NCI-H1436 treated with DMSO at 0.1 percent for 48 hours (cell line): Measurements from ENCODE around the gene CUX1.
"Not testable (repeated sequence)": the region's sequence is repeated elsewhere in the genome, so short reads cannot be mapped to it uniquely, and the experiment has no call there.

Experiments used
- DNase-seq: peaks from one replicate; lab custom pipeline; 2025; lab: John Stamatoyannopoulos, UW

The CUX1 gene

GRCh38 chr7:101826081-101826835 lies 8.8 kb downstream of the CUX1 start:
- DNase-seq, result no peak

DNA sequence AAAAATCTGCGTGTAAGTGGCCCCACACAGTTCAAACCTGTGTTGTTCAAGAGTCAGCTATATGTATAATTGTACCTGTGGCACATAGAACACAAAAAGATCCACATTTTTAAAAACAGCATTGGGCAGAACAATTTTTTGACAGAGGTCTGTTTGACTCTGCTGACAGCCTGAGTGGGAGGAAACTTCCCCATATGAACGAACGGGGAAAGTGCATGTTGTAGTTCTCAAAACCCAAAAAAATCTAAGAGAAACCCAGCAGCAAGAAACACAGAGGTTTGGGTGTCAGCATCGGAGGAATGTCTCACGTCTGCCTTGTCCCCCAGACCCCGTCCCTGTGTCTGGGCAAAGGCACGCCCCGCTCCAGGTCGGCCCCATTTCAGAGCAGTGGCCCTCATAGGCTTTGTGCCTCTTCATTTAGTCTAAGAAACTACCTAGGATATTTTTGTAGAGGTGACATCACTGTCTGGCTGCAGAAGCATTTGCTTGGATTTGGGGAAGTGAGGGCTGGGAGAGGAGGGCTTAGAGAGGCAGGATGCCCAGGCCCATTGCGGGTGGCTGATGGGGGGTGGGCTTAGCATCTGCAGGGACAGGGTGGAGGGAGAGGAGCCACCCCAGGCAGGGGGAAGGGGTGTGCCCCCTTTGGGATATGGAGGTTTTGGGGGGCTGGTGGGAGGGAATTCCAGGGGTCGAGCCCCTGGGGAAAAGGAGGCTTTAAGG lies 11.0 kb downstream of the CUX1 start:
- DNase-seq, result no peak

DNA sequence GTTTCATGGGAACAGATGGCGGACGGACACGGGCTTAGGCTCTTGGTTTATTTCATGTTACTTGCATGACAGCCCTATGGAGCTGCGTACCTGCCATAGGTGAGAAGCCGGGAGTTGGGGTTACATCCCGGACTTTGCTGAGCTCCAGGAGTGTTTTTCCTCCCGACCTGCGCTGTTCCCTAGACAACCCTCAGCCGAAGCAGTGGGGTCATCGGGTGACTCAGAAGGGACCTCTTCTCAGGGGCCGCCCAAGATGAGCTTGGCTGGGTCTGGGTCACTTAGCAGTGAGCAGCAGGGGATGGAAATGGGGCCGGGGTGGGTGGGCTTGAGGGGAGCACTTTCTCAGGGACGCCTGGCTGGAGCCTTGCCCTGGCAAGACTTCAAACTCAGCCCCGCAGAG lies 11.9 kb downstream of the CUX1 start:
- no peak for DNase-seq

GRCh38 chr7:101829821-101830220 lies 12.4 kb downstream of the CUX1 start:
- DNase-seq, result no peak

- not testable (repeated sequence) for DNase-seq
Measured at GRCh38 chr7:101831396-101831795, 14.0 kb downstream of the CUX1 start.

GRCh38 chr7:101832205-101832631 lies 14.8 kb downstream of the CUX1 start:
- no peak for DNase-seq

- no peak for DNase-seq
Measured at GRCh38 chr7:101832685-101833375, 15.4 kb downstream of the CUX1 start.

- DNase-seq, result no peak
Measured at GRCh38 chr7:101833799-101834198, 16.4 kb downstream of the CUX1 start.

DNA sequence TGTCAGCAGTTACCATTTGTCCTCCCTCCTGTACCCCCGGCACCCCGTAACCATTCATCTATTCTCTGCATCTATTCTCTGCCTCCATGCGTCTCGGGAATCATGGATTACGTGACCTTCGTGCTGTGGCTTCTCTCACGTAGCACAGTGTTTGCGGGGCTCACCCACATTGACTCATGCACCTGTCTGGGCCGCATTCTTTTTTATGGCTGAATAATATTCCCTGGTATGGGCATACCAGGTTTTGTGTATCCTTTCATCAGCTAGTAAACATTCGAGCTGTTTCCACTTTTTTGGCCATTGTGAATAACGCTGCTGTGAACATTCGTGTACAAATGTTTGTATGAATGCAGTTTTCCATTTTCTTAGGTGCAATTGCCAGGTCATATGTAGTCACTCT lies 17.7 kb downstream of the CUX1 start:
- DNase-seq, result no peak

DNA sequence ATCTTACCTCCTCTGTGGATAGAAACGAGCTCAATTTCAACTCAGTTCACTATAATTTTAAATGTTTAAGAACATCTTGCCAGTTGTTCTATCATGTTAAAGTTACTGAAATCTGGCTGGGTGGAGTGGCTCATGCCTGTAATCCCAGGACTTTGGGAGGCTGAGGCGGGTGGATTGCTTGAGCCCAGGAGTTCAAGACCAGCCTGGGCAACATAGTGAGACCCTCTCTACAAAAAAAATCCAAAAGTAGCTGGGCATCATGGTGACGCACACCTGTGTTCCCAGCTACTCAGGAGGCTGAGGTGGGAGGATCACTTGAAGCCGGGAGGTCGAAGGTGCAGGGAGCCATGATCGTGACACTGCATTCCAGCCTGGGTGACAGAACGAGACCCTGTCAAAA lies 20.0 kb downstream of the CUX1 start:
- DNase-seq, result not testable (repeated sequence)

DNA sequence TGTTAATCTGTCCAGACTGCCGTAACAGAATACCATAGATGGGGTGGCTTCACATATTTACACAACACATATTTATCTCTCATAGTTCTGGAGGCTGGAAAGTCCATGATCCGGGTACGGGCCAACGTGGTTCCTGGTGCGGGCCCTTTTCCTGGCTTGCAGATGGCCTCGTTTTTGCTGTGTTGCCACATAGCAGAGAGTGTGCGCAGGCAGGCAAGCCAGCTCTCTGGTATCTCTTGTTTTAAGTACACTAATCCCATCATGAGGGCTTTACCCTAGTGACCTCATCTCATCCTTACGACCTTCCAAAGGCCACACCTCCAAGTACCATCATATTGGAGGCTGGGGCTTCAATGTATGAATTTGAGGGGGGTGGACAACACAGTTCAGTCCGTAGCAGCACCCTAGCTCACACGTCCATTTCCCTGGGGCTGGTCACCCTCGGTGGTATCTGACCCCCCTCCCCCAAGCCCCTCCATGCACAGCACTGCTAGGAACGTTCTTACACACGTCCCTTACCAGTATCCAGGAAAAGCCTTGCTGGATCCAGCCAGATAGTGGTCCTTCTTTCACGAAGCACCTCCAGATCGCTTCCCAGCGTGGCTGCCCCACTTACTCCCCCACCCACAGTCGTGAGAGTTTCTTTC lies 21.5 kb downstream of the CUX1 start:
- no peak for DNase-seq

GRCh38 chr7:101841328-101841727 lies 23.9 kb downstream of the CUX1 start:
- no peak for DNase-seq

GRCh38 chr7:101843293-101844271 lies 26.2 kb downstream of the CUX1 start:
- no peak for DNase-seq

- no peak for DNase-seq
Measured at GRCh38 chr7:101845974-101846373, 28.5 kb downstream of the CUX1 start.

DNA sequence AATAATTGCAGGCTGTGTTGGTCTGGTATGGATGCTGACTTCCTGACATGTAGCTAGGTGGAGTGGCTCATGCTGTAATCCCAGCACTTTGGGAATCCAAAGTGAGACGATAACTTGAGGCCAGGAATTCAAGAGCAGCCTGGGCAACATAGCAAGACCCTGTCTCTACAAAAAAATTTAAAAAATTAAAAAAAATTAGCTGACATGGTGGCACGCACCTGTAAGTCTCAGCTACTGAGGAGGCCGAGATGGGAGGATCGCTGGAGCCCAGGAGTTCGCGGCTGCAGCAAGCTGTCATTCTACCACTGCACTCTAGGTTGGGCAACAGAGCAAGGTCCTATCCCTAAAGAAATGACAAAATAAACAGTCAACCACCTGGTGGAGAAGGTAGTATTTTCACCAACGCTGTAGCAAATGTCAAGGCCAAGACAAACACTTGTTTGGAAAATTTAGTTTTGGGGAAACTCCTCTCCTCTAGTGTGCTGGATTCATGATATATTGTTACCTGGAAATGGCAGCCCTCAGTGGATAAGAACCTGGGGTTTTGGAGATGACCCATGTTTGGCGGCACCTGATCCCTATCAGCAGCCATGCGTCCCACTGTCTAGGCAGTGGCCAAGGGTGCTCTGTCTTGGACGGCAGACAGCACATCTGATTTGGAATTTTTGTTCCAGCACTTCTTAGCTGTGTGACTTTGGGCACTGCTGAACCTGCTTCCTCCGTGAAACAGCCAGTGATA lies 29.5 kb downstream of the CUX1 start:
- DNase-seq, result no peak

GRCh38 chr7:101848208-101848951 lies 31.0 kb downstream of the CUX1 start:
- no peak for DNase-seq

- DNase-seq, result not testable (repeated sequence)
Measured at GRCh38 chr7:101849314-101849713, 31.9 kb downstream of the CUX1 start.

- not testable (repeated sequence) for DNase-seq
Measured at GRCh38 chr7:101852364-101852763, 34.9 kb downstream of the CUX1 start.

- DNase-seq, result no peak
Measured at GRCh38 chr7:101853684-101854083, 36.3 kb downstream of the CUX1 start.
